ENCODE data around the gene CCDC12. TPM values are rescaled to one million over a fixed set of nuclear protein-coding genes. Genes with fewer than 3 reads are reported as not detected.

CCDC12 gene
- total and polyA plus RNA-seq, 4 donors: 34.2 to 129 (median 70.0) TPM

GRCh38 chr3:46948830-46949671, 27.5 kb downstream of the CCDC12 start:
- Histone ChIP-seq H3K9ac (ENCODE audit: insufficient read depth in 1 of 2, low read length in 2 of 2) (no peak overlapping the region), H3K4me1 (ENCODE audit: control insufficient read depth in 5 of 5, insufficient read depth in 5 of 5, low read length in 5 of 5) (peaks cover 12 to 58% (median 45%) of the 10 kb centered on the region in 5 donors), H3K27ac (ENCODE audit: low read depth in 1 of 2, low read length in 1 of 2) (peak overlapping the region; percentile 80 to 94), H3K27me3 (ENCODE audit: control insufficient read depth in 3 of 3, insufficient read depth in 3 of 3, low read length in 2 of 3) (no peaks in the 10 kb centered on the region), H3K36me3 (ENCODE audit: control insufficient read depth in 4 of 4, insufficient read depth in 4 of 4, low read length in 4 of 4) (peaks cover 0 to 7% (median 3%) of the 10 kb centered on the region in 4 donors), H3K9me3 (ENCODE audit: control insufficient read depth in 4 of 4, insufficient read depth in 3 of 4, low read length in 3 of 4) (no peaks in the 10 kb centered on the region), H3K4me3 (no peak overlapping the region)
- ATAC-seq (ENCODE audit: insufficient read depth, low FRiP score): peak; percentile 30
- DNase-seq: peak in 2 of 3 donors; percentile 58 to 69
- 24 to 33% methylated on average over 6 of the region's 6 CpGs for WGBS, 2 donors
- TF ChIP-seq CTCF (IDR thresholded peaks at IDR 0.05; ENCODE audit: control extremely low read depth, extremely low read depth): no peak

GRCh38 chr3:46947981-46948791, 28.4 kb downstream of the CCDC12 start:
- H3K4me3 ChIP-seq: no peak overlapping the region
- H3K9me3 ChIP-seq (ENCODE audit: control insufficient read depth in 4 of 4, insufficient read depth in 3 of 4, low read length in 3 of 4): no peaks in the 10 kb centered on the region
- peak in 2 of 3 donors; percentile 42 to 64 for DNase-seq
- H3K36me3 ChIP-seq (ENCODE audit: control insufficient read depth in 4 of 4, insufficient read depth in 4 of 4, low read length in 4 of 4): peaks cover 0 to 7% (median 3%) of the 10 kb centered on the region in 4 donors
- H3K9ac ChIP-seq (ENCODE audit: insufficient read depth in 1 of 2, low read length in 2 of 2): no peak overlapping the region
- no peaks in the 10 kb centered on the region for H3K27me3 ChIP-seq (ENCODE audit: control insufficient read depth in 3 of 3, insufficient read depth in 3 of 3, low read length in 2 of 3)
- peak overlapping the region; percentile 80 to 94 for H3K27ac ChIP-seq (ENCODE audit: low read depth in 1 of 2, low read length in 1 of 2)
- H3K4me1 ChIP-seq (ENCODE audit: control insufficient read depth in 5 of 5, insufficient read depth in 5 of 5, low read length in 5 of 5): peaks cover 12 to 57% (median 50%) of the 10 kb centered on the region in 5 donors
- WGBS, 2 donors: 39 to 45% methylated on average over 19 of the region's 19 CpGs
- no peak for TF ChIP-seq CTCF (IDR thresholded peaks at IDR 0.05; ENCODE audit: control extremely low read depth, extremely low read depth)
- peak; percentile 67 for ATAC-seq (ENCODE audit: insufficient read depth, low FRiP score)

- H3K27ac ChIP-seq (ENCODE audit: low read depth in 1 of 2, low read length in 1 of 2): peak overlapping the region; percentile 80 to 94
- H3K9me3 ChIP-seq (ENCODE audit: control insufficient read depth in 4 of 4, insufficient read depth in 3 of 4, low read length in 3 of 4): no peaks in the 10 kb centered on the region
- DNase-seq (no peak), ATAC-seq (ENCODE audit: insufficient read depth, low FRiP score) (no peak)
- WGBS, 2 donors: 64 to 69% methylated on average over 4 of the region's 4 CpGs
- TF ChIP-seq CTCF (IDR thresholded peaks at IDR 0.05; ENCODE audit: control extremely low read depth, extremely low read depth): no peak
- H3K4me1 ChIP-seq (ENCODE audit: control insufficient read depth in 5 of 5, insufficient read depth in 5 of 5, low read length in 5 of 5): peaks cover 12 to 58% (median 46%) of the 10 kb centered on the region in 5 donors
- no peak overlapping the region for H3K4me3 ChIP-seq
- no peak overlapping the region for H3K9ac ChIP-seq (ENCODE audit: insufficient read depth in 1 of 2, low read length in 2 of 2)
- H3K27me3 ChIP-seq (ENCODE audit: control insufficient read depth in 3 of 3, insufficient read depth in 3 of 3, low read length in 2 of 3): no peaks in the 10 kb centered on the region
- peaks cover 0 to 7% (median 3%) of the 10 kb centered on the region in 4 donors for H3K36me3 ChIP-seq (ENCODE audit: control insufficient read depth in 4 of 4, insufficient read depth in 4 of 4, low read length in 4 of 4)
Measured at GRCh38 chr3:46947546-46947901, 29.0 kb downstream of the CCDC12 start.
